ENCODE results near the gene JAKMIP1.

The JAKMIP1 gene

GRCh38 chr4:6055436-6055835 is 144.9 kb downstream of the JAKMIP1 start:
- DNase-seq = no peak

DNA sequence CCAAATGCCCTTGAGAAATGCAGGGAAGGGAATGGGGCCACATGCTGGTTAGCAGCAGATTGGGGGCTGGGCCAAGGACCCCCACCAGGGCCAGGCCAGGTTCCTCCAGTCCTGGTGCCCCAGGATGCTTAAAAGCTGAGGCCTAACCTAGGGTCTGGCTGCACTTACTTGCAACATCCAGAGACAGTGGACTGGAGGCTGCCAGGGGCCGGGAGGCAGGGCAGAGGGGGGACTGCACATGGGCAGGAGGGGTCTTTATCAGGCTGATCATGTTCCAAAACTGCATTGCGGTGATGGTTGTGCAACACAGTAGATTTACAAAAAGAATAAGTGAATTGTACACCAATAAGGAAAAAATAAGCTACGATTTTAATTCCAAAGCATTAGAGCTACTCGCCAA is 145.3 kb downstream of the JAKMIP1 start:
- DNase-seq = no peak

DNA sequence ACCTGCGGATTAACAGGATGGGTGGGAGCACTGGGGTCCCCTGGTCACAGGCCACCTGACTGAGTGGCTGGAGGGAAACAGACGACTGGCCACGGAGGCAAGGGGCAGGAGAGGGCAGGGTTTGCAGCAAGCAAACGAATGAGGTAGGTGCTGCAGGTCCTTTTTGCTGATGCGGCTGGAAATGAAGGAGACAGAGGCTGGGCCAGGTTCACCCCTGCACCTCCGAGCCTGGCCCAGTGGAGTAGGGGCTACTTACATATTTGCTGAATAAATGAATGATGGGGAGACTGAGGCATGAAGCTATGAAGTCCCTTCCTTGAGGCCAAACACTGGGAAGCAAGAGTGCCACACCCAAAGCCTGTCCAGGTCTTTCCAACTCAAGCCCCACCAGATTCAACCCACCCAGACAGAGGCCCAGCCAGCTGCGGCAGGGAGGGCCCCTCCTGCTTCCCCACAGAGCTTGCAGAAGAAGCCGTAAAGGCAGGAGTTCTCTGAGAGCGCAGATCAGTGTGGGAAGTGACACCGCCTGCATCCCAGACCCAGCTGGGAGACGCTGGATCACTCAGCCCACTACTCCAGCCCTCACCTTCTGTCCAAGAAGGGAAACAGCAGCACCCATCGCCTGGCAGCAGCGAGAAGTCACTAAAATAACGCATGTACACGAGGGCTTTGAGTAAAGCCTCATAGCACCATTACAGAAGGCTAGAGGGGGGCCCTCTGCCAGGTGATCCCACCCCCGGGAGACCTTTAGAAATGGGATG is 146.0 kb downstream of the JAKMIP1 start:
- DNase-seq = no peak

DNA sequence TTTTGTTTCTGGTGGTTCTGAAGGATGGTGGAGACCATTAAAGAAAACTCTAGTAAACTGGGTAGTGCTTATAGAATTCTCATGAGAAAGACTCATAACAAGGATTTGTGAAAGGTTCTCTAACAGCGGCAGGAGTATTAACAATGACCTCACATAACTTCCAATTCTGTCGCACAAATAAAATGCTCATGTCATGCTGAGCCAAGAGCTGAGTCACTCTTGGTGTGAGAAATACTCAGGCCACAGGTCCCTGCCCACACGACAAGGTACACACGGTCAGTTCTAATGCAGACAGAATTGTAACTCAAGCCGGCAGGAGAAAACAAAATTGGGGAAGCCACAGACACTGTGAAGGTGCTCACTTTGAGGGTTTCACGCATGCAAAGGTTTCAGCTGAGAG is 147.7 kb downstream of the JAKMIP1 start:
- no peak for DNase-seq

DNA sequence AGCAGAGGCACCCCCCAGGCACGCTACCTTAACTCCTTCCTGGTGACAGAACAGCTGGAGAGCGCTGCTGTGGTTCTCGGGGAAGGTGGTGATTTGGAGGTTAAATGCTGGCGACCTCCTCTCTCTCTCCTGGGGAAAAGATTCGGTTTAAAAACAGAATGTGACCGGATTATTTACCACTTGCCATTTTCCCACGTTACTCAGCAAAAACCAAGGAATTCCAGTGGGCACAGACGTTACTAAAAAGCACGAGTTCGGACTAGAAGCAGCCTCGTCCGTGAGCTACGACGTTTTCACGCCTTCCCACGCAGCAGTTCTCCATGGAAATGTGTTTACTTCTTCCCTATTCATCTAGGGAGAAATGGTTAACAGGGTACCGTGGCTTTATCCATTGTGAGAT is 149.8 kb downstream of the JAKMIP1 start:
- no peak for DNase-seq

- no peak for DNase-seq
Observed at GRCh38 chr4:6049985-6050384, 150.4 kb downstream of the JAKMIP1 start.

- DNase-seq = no peak
Observed at GRCh38 chr4:6049278-6049677, 151.1 kb downstream of the JAKMIP1 start.

GRCh38 chr4:6048537-6048936 is 151.8 kb downstream of the JAKMIP1 start:
- no peak for DNase-seq

- DNase-seq = no peak
Observed at GRCh38 chr4:6047130-6047673, 153.1 kb downstream of the JAKMIP1 start.

DNA sequence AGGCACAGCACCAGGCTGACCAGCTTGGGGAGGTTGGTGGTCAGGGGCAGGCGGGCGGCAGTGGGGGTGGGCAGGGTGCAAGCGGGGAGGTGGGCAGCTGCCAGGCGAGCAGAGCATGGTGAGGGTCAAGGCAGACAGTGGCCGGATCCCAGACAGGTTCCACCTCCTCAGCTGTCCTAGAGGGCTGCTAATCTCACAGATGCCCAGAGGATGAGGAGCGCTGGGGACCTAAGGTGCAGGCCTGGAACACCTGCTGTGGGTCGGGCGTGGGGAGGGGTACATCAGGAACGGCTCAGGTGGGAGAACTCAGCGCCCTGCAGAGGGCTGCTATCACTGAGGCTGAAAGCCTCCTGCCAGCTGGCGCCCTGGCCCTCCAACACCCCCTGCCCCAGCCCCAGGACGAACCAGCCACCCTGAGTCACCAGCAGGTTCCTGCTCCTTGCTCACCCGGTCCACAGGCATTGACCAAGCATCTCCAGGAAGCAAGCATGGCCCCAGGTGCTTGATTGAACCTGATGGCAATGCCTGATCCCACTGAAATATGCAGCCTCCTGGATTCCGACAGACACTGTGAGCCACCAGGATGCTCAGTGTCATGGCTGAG is 153.7 kb downstream of the JAKMIP1 start:
- DNase-seq = no peak

DNA sequence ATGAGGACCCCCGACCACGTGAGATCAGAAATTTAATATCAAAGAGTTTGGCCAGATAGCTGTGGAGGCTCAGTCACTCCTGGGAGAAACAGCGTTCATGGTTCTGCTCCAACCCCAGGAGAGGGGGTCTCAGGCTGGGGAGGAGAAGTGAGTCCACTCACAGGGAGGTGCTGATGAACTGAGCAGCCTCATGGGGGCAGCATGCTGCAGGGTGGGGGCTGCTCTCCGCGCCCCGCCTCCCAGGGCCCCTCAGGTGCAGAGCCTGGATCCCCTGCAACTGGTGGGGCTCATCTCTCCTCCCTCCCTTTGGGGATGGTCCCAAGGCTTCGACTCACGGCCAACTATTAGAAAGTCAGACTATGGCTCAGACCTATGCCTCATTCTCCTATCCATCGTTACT is 155.5 kb downstream of the JAKMIP1 start:
- no peak for DNase-seq

DNA sequence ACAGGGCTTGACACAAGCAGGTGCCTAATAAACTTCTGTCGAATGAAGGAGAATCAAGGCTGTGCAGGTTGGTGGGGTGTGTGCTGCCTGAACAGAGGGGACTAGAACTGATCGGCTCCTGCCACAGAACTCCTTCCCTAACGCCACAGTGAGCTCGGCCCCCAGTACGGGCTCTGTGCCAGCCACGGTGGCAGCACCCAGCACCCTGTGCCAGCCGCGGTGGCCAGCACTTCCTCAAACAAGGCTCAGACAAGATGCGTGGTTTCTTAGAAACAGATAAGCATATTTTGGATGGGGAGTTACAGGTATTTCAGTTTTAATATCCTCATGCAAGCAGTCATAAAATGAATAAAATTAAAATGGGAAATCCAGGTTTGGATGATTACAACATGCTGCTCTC is 156.1 kb downstream of the JAKMIP1 start:
- no peak for DNase-seq

DNA sequence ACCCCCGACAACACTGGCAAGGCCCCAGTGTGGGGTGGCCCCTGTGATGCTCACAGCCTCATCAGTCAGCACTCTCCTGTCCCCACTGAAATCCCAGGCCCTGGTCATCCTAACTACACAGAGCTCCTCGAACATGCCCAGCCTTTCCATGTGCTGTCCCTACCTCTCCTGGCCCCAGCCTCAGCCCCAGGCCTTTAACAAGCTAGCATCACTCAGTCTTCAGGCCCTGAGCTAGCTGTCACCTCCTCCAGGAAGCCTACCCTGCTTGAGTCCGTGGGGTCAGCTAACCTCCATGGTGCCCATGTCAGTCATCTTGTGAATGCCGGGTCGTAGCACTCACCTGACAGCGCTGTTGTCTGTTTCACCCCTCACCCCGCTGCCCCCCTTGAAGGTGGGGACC is 156.5 kb downstream of the JAKMIP1 start:
- no peak for DNase-seq

GRCh38 chr4:6043188-6043587 is 157.2 kb downstream of the JAKMIP1 start:
- no peak for DNase-seq

DNA sequence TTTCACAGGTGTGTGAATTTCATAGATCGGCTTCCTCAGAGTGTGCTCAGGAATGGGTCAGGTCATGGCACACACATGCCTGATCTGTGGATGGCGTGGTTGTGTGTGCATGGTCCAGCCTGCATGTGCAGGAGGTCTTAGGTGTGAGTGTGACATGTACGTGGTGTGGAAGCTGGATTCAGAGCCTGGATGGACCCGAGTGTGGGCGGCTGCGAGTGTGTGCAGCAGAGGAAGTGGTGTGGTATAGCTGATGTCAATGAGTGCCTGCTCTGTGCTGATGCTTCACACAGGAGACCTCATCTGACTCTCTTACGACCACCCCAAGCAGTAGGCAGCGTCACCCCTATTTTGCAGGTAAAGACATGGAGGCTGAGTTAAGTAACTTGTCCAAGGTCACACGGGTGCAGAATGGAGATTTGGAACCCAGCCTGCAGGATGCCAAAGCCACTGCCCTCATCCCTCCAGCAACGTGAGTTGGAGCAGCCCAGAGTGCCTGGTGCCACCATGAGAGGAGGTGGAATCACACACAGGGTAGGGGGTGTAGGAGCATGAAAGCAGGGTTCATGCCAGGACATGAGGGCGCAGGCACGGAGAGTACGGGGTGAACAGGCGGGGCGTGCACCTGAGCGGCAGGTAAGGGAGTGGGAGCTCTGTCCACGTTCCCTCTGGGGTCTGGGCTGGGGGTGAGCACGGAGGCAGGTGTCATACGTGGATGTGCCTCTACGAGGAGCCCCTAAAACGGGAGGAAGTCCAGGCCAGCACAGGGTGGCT is 157.9 kb downstream of the JAKMIP1 start:
- DNase-seq = no peak

- DNase-seq = no peak
Observed at GRCh38 chr4:6041800-6042199, 158.5 kb downstream of the JAKMIP1 start.

DNA sequence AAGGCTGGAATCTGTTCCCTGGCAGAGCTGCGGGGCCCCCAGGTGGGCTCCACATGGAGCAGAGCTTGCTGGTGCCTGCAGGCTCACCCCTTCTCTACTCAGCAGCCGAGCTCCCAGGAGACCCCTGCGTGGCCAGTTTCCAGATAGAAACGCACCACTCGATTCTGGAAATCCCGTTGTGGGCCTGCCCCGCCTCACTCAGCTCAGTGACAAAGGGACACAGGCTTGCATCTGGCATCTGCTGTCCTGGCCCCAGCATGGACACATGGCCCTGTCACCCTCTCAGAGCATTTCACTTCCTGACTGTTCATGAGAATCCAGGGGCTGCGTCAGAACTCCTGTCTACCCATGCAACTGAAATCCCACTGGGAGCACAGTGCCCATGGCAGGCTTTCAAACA is 161.6 kb downstream of the JAKMIP1 start:
- DNase-seq = no peak

- DNase-seq = no peak
Observed at GRCh38 chr4:6035786-6036185, 164.6 kb downstream of the JAKMIP1 start.

DNA sequence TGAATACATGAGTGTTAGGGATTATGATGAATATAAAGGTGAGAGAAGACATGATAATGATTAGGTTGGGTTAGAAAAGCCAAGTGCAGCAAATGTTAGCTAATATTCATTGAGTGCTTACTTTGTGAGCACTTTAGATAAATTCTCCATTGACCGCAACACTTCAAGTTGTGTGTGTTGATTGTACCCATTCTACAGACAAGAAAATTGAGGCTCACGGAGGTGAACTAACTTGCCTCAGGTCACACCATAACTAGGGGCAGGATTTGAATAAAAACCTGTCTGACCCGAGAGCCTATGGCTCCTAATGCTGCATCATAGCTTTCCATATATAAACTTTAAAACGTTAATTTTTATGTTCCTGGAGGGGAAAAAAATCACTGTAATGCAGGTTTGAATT is 167.0 kb downstream of the JAKMIP1 start:
- DNase-seq = no peak

- no peak for DNase-seq
Observed at GRCh38 chr4:6032249-6033244, 167.8 kb downstream of the JAKMIP1 start.

DNA sequence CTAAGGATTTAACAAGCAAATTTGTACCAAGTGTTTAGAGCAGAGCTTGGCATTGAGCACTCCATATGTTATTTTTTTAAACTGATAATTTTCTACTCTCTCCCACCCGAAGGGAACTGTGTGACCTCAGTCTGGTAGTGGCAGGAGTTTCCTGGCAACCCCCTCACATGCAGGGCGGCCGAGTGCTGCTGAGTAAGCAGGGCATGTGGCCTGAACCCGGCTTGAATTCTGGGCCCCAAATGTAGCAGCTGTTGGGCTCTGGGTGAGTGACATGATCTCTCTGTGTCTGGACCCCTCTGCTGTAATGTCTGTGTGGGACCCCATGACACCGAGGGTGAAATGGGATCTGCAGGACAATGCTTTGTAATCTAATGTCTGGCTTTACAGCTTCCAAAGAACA is 168.5 kb downstream of the JAKMIP1 start:
- DNase-seq = no peak

- DNase-seq = no peak
Observed at GRCh38 chr4:6030679-6031078, 169.7 kb downstream of the JAKMIP1 start.

GRCh38 chr4:6029254-6029653 is 171.1 kb downstream of the JAKMIP1 start:
- DNase-seq = no peak

Measured in GOT3 (cell line).